Type B pancreatic cell (in vitro differentiated cells): ENCODE data around the gene GALNT11. TPM values are rescaled to one million over a fixed set of nuclear protein-coding genes. Genes with fewer than 3 reads are reported as not detected.
"Not testable (repeated sequence)": the region's sequence is repeated elsewhere in the genome, so short reads cannot be mapped to it uniquely, and the experiment has no call there.

Source experiments
- DNase-seq: peaks from one replicate; pipeline ENCODE4 v3.0.0; 2021; ENCODE audit warnings: mixed read lengths; ENCODE audit not compliant: unreplicated experiment; ENCODE audit errors: extremely low spot score
- H3K27ac Mint-ChIP-seq: 2 replicates; pipeline ENCODE4 v1.8.0; 2021; ENCODE audit warnings: mild to moderate bottlenecking, mixed read lengths
- H3K27me3 Mint-ChIP-seq: 2 replicates; pipeline ENCODE4 v1.8.0; 2021; ENCODE audit warnings: mixed read lengths
- H3K36me3 Mint-ChIP-seq: 2 replicates; pipeline ENCODE4 v1.8.0; 2021; ENCODE audit warnings: mixed read lengths
- H3K4me1 Mint-ChIP-seq: one replicate; pipeline ENCODE4 v1.8.0; 2021; ENCODE audit warnings: mixed read lengths; ENCODE audit not compliant: unreplicated experiment
- H3K4me3 Mint-ChIP-seq: 2 replicates; pipeline ENCODE4 v1.8.0; 2021; ENCODE audit warnings: mild to moderate bottlenecking, mixed read lengths
- H3K9me3 Mint-ChIP-seq: 2 replicates; pipeline ENCODE4 v1.8.0; 2021; ENCODE audit warnings: mixed read lengths
- CTCF ChIP-seq: fragments of 200-600 bp; sonication (generic); conservative IDR thresholded peaks from 2 replicates; pipeline ENCODE4 v1.5.0; 2021; ENCODE audit warnings: antibody characterized with exemption, mild to moderate bottlenecking
- total RNA-seq: library from RNA; stranded (reverse); gene quantifications from 2 replicates; pipeline ENCODE4 v1.2.1, GENCODE V29; 2021; ENCODE audit warnings: low replicate concordance

Gene GALNT11
- total RNA-seq, 1 donor from 2014 or later = 28.8 TPM

DNA sequence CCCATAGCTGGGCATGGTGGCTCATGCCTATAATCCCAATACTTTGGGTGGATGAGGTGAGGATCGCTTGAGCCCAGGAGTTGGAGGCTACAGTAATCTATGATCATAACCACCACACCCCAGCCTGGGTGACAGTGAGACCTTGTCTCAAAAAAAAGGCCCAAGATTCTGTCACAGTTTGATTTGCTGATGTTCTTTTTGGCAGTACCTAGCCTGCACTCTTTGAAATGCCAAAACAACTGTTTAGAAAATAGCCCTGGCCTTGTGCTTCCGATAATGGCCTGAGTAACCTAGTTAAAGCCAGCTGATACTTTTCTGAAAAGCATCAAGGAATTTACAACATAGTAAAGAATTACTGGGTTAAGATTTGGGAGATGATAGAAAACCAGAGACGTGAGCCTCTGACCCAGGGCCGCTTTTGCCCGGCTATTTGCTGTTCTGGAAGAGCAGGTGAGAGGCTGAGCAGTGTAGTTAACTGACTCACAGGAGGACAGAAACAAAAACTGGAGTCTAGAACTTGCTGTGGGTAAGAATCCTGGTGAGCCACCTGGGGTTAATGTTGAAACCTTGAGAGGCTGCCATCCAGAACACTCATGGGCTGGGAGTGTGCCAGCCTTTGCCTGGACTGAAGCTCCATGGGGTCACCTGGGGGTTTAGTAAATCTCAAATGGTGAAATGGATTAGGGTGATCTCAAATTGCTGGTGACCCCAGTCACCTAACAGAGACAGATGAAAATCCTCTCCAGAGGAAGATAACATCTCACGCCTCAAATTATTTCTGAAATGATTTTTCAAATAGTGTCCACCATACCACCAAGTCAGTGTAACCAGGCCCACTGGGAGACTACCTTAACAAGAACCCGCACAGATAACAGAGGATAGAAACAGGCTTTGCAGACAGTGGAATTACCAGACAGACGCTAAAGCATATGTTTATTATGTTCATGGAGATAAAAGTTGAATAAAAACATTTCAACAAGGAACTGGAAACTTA, 51.8 kb downstream of the GALNT11 start:
- H3K4me1 Mint-ChIP-seq = peaks cover 42% of the 10 kb centered on the region
- no peak overlapping the region for H3K4me3 Mint-ChIP-seq
- no peaks in the 10 kb centered on the region for H3K27me3 Mint-ChIP-seq
- no peak overlapping the region for H3K27ac Mint-ChIP-seq
- TF ChIP-seq CTCF = no peak
- no peak for DNase-seq
- H3K9me3 Mint-ChIP-seq = no peaks in the 10 kb centered on the region
- peaks cover 9% of the 10 kb centered on the region for H3K36me3 Mint-ChIP-seq

GRCh38 chr7:152078025-152078424, 52.6 kb downstream of the GALNT11 start:
- no peak for DNase-seq
- peaks cover 12% of the 10 kb centered on the region for H3K36me3 Mint-ChIP-seq
- no peak overlapping the region for H3K4me3 Mint-ChIP-seq
- TF ChIP-seq CTCF = no peak
- H3K27ac Mint-ChIP-seq = no peak overlapping the region
- no peaks in the 10 kb centered on the region for H3K27me3 Mint-ChIP-seq
- H3K4me1 Mint-ChIP-seq = peaks cover 50% of the 10 kb centered on the region
- H3K9me3 Mint-ChIP-seq = no peaks in the 10 kb centered on the region

GRCh38 chr7:152078786-152079185, 53.3 kb downstream of the GALNT11 start:
- H3K4me1 Mint-ChIP-seq = peaks cover 45% of the 10 kb centered on the region
- TF ChIP-seq CTCF = no peak
- DNase-seq = no peak
- H3K27ac Mint-ChIP-seq = no peak overlapping the region
- H3K4me3 Mint-ChIP-seq = no peak overlapping the region
- no peaks in the 10 kb centered on the region for H3K27me3 Mint-ChIP-seq
- H3K9me3 Mint-ChIP-seq = no peaks in the 10 kb centered on the region
- H3K36me3 Mint-ChIP-seq = peaks cover 9% of the 10 kb centered on the region

- peaks cover 46% of the 10 kb centered on the region for H3K4me1 Mint-ChIP-seq
- TF ChIP-seq CTCF = no peak
- no peak for DNase-seq
- peaks cover 19% of the 10 kb centered on the region for H3K36me3 Mint-ChIP-seq
- no peaks in the 10 kb centered on the region for H3K27me3 Mint-ChIP-seq
- peaks cover 4% of the 10 kb centered on the region for H3K9me3 Mint-ChIP-seq
- H3K4me3 Mint-ChIP-seq = no peak overlapping the region
- no peak overlapping the region for H3K27ac Mint-ChIP-seq
These were observed 55.6 kb downstream of the GALNT11 start for GRCh38 chr7:152081088-152081487.

DNA sequence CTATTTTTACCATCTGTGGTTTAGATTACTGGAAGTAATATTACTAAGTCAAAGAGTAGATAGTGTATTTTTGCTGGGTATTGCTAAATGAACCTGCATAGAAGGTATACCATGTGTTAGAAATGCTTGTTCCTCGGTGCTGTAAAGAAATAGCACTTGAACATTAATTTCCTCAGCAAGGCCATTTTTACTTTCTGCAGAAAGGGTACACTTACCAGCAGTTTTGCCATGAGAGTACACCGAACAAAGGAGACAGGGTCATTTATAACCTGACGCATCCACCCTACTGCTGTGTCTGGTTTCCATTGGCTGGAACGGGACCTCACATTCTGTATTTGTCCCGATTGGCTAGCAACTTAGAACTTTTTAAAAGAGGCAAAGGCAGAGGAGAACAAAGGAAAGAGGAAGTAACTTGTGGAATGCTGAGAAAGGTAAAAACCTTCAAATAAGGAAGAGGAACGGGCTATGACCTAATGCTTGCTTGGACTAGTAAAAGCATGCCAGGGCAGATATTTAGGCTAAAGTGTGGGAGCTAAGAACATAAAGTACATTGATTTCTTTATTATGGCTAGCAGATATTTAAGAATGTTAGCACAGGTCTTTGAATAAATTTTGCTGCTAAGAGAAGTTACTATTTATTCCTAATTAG, 56.7 kb downstream of the GALNT11 start:
- H3K9me3 Mint-ChIP-seq, H3K27me3 Mint-ChIP-seq, DNase-seq, H3K4me3 Mint-ChIP-seq: not testable (repeated sequence)
- peaks cover 21% of the 10 kb centered on the region for H3K36me3 Mint-ChIP-seq
- peaks cover 41% of the 10 kb centered on the region for H3K4me1 Mint-ChIP-seq
- H3K27ac Mint-ChIP-seq = peak overlapping the region; percentile 76

DNA sequence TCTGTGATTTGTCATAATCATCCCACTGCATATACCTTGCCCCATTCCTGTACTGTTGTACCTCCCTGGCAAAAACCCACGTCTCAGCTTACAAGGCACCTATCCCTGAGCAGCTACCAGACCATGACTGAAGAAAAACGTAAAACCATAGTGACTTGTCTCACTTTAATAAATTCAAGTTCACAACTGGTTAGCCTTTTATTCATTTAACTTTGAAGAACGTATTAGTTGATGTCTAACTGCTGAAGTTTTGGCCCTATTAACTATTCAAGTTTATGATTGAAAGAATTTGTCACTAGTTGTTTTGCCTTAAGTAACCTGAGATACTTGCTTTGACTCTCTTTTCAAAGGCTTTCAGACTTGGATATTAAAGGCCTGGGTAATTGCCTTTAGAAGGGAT, 59.7 kb downstream of the GALNT11 start:
- no peak for DNase-seq
- TF ChIP-seq CTCF = no peak
- Mint-ChIP-seq H3K4me1 (peaks cover 24% of the 10 kb centered on the region), H3K9me3 (peaks cover 22% of the 10 kb centered on the region), H3K4me3 (no peak overlapping the region), H3K27me3 (no peaks in the 10 kb centered on the region), H3K27ac (no peak overlapping the region), H3K36me3 (peaks cover 34% of the 10 kb centered on the region)
